Lower lobe of right lung (tissue), 2 donors: Measurements from ENCODE around the gene PTH2. TPM values are rescaled to one million over a fixed set of nuclear protein-coding genes. Genes with fewer than 3 reads are reported as not detected.

Source experiments
- ATAC-seq, 2 donors: fragments of 200-7000 bp; cut with Tn5 transposase; one replicate each; pipeline ENCODE4 v1.9.1; 2020 to 2022; ENCODE audit warnings: mild to moderate bottlenecking in 2 of 2, moderate library complexity in 2 of 2
- DNase-seq: peaks from one replicate; pipeline ENCODE4 v3.0.0-alpha.2; 2020
- H3K27ac ChIP-seq: fragments of 200-600 bp; one replicate; pipeline ENCODE4 v1.8.0; 2022
- H3K27me3 ChIP-seq: fragments of 200-600 bp; one replicate; pipeline ENCODE4 v1.8.0; 2022; ENCODE audit warnings: low read depth
- H3K36me3 ChIP-seq: fragments of 200-600 bp; one replicate; pipeline ENCODE4 v1.8.0; 2022; ENCODE audit warnings: mild to moderate bottlenecking
- H3K4me1 ChIP-seq: fragments of 200-600 bp; one replicate; pipeline ENCODE4 v1.8.0; 2022
- H3K4me3 ChIP-seq: fragments of 200-600 bp; one replicate; pipeline ENCODE4 v1.8.0; 2022; ENCODE audit warnings: mild to moderate bottlenecking
- H3K9me3 ChIP-seq: fragments of 200-600 bp; one replicate; pipeline ENCODE4 v1.8.0; 2022
- intact Hi-C: fragments of 100-400 bp; cut with DNase I; formaldehyde crosslinking; loops from one replicate; pipeline ENCODE4 v1.11.0; 2022
- total RNA-seq: library from RNA; stranded (reverse); fragmentation: NEBNext Ultra II Directional; extraction: Animal tissue kit (Norgen Biotek cat#: 25700); gene quantifications from one replicate; pipeline ENCODE4 v1.2.1, GENCODE V29; 2021
- TF ChIP-seq, protein P1 (sequence below): fragments of 200-600 bp; IDR thresholded peaks from one replicate; pipeline ENCODE4 v1.8.0; 2022; ENCODE audit warnings: antibody characterized with exemption, mild to moderate bottlenecking
- donor health status: DM: no; HTN: yes; CAD: no; lungs with severe emphysema.

The PTH2 gene
- total RNA-seq, 1 donor from 2014 or later = not detected

DNA sequence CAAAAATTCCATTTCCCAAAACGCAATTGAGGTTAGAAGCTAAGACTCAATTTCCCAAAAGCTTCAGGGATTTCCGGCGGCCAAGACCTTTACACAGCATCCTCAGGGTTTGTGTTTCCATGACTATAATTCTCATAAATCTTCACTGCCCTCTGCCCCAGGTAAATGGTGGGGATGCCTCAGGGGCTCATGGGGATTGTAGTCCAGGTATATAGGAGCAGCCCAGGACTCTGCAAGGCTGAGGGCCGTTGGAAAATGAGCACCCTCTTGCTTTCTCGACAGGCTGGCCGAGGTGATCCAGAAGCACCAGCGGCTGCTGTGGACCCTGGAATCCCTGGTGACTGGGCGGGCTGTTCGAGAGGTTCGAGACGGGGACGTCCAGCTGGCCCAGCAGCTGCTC, 36.1 kb upstream of the PTH2 start:
- no peak for ATAC-seq
- Histone ChIP-seq H3K27me3 (no peaks in the 10 kb centered on the region), H3K9me3 (no peaks in the 10 kb centered on the region), H3K4me3 (no peak overlapping the region), H3K4me1 (peaks cover 16% of the 10 kb centered on the region), H3K27ac (no peak overlapping the region), H3K36me3 (peaks cover 41% of the 10 kb centered on the region)
- intact Hi-C loops = no loop called here
- no peak for DNase-seq
- TF ChIP-seq, protein P1, sequence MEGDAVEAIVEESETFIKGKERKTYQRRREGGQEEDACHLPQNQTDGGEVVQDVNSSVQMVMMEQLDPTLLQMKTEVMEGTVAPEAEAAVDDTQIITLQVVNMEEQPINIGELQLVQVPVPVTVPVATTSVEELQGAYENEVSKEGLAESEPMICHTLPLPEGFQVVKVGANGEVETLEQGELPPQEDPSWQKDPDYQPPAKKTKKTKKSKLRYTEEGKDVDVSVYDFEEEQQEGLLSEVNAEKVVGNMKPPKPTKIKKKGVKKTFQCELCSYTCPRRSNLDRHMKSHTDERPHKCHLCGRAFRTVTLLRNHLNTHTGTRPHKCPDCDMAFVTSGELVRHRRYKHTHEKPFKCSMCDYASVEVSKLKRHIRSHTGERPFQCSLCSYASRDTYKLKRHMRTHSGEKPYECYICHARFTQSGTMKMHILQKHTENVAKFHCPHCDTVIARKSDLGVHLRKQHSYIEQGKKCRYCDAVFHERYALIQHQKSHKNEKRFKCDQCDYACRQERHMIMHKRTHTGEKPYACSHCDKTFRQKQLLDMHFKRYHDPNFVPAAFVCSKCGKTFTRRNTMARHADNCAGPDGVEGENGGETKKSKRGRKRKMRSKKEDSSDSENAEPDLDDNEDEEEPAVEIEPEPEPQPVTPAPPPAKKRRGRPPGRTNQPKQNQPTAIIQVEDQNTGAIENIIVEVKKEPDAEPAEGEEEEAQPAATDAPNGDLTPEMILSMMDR = no peak

DNA sequence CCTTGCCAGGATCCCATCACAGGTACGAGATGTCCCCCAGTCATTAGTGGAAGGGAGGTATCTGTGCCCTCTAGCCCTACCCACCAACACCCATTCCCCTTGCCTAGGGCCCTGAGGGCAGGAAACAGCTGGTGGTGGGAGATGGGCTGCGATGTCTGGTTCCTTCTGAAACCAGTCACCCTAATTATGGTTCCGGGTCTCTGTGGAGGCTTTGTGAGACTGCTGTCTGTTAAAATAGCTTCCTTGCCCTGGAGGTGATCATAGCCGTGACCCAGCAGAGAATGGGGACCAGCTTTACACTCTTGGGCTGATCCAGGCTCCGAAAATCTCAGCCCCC, 35.3 kb upstream of the PTH2 start:
- no peak for DNase-seq
- Histone ChIP-seq H3K4me3 (no peak overlapping the region), H3K27me3 (no peaks in the 10 kb centered on the region), H3K27ac (peak overlapping the region; percentile 71), H3K36me3 (peaks cover 33% of the 10 kb centered on the region), H3K4me1 (peaks cover 22% of the 10 kb centered on the region), H3K9me3 (no peaks in the 10 kb centered on the region)
- TF ChIP-seq, protein P1 = no peak
- ATAC-seq = no peak
- intact Hi-C loops = no loop called here

DNA sequence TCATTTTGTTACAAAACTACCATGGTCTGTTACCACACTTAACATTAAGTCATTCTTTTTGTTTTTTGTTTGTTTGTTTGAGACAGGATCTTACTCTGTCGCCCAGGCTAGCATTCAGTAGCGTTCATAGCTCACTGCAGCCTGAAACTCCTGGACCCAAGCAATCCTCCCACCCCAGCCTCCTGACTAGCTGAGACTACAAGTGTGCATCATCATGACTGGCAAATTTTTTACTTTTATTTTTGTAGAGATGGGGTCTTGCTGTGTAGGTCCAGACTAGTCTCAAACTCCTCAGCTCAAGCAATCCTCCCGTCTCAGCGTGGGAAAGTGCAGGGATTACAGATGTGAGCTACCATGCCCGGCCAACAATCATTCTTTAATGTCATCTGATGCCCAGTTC, 33.1 kb upstream of the PTH2 start:
- intact Hi-C loops = no loop called here
- Histone ChIP-seq H3K27ac (peak overlapping the region; percentile 52), H3K36me3 (peaks cover 21% of the 10 kb centered on the region), H3K27me3 (no peaks in the 10 kb centered on the region), H3K9me3 (no peaks in the 10 kb centered on the region), H3K4me1 (peaks cover 26% of the 10 kb centered on the region), H3K4me3 (no peak overlapping the region)
- no peak for DNase-seq
- ATAC-seq = no peak
- TF ChIP-seq, protein P1 = no peak

DNA sequence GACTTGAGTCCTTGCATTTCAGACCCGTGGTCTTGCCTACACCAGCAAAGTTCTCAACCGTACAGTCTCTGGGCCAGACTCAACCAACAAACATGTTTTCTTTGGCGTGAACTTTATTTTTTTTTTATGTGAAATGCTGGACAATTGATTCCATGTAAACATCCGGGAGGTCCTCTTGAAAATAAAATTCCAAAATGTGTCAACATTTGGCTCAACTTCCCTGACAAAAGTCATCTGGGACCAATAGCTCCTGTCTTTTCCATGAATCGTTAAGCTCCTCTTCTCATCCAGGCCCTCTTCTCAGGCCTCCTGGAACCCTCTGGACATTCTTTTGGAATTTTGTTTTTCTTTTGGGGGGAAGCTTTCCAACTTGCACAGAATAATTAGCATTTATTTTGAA, 32.5 kb upstream of the PTH2 start:
- Histone ChIP-seq H3K27ac (peak overlapping the region; percentile 52), H3K9me3 (no peaks in the 10 kb centered on the region), H3K4me3 (no peak overlapping the region), H3K36me3 (peaks cover 21% of the 10 kb centered on the region), H3K4me1 (peaks cover 28% of the 10 kb centered on the region), H3K27me3 (no peaks in the 10 kb centered on the region)
- TF ChIP-seq, protein P1 = no peak
- ATAC-seq = no peak
- no peak for DNase-seq
- intact Hi-C loops = no loop called here

DNA sequence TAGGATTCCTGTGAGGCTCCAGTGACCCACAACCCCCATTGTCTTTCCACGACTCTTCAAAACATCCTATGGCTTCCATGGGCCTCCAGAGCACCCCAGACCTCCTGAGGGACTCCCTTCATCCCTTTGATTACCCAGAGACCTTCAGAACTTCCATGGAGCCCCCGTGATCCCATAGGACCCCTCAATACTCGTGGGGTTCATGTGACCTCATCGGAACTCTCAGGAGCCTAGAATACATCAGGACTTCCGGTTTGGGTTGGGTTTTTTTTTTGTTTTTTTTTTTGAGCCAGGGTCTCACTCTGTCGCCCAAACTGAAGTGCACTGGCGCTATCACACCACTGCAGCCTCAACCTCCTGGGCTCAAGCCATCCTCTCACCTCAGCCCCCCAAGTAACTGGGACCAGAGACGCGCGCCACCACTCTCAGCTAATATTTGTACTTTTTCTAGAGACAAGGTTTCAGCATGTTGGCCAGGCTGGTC, 30.6 kb upstream of the PTH2 start:
- TF ChIP-seq, protein P1 = no peak
- H3K27ac ChIP-seq = peak overlapping the region; percentile 96
- H3K9me3 ChIP-seq = no peaks in the 10 kb centered on the region
- intact Hi-C loops = no loop called here
- peak overlapping the region; percentile 67 for H3K4me3 ChIP-seq
- H3K36me3 ChIP-seq = peaks cover 9% of the 10 kb centered on the region
- ATAC-seq = no peak
- DNase-seq = no peak
- peaks cover 37% of the 10 kb centered on the region for H3K4me1 ChIP-seq
- H3K27me3 ChIP-seq = no peaks in the 10 kb centered on the region
